Neuronal stem cell (in vitro differentiated cells): Measurements from ENCODE around the gene TYMP.

Source experiments
- DNase-seq: peaks from one replicate; pipeline ENCODE4 v3.0.0-alpha.2; 2013; ENCODE audit warnings: low spot score
- H2AFZ ChIP-seq: one replicate; pipeline ENCODE4 v1.6.1; 2013; ENCODE audit warnings: mild to moderate bottlenecking, low read length, inconsistent platforms
- H2AK5ac ChIP-seq: 2 replicates; pipeline ENCODE4 v1.6.1; 2013; ENCODE audit warnings: low read depth, mild to moderate bottlenecking, inconsistent platforms, low read length, moderate library complexity, mixed read lengths
- H2BK120ac ChIP-seq: 2 replicates; pipeline ENCODE4 v1.6.1; 2013; ENCODE audit warnings: low read depth, mild to moderate bottlenecking, inconsistent platforms, low read length, moderate library complexity, mixed read lengths
- H2BK12ac ChIP-seq: one replicate; pipeline ENCODE4 v1.6.1; 2013; ENCODE audit warnings: low read length, inconsistent platforms
- H2BK15ac ChIP-seq: 2 replicates; pipeline ENCODE4 v1.6.1; 2013; ENCODE audit warnings: mild to moderate bottlenecking, low read length, inconsistent platforms, mixed read lengths
- H2BK5ac ChIP-seq: one replicate; pipeline ENCODE4 v1.6.1; 2013; ENCODE audit warnings: inconsistent platforms, mild to moderate bottlenecking, low read length, moderate library complexity
- H3K14ac ChIP-seq: one replicate; pipeline ENCODE4 v1.6.1; 2013; ENCODE audit warnings: low read length, inconsistent platforms
- H3K18ac ChIP-seq: 2 replicates; pipeline ENCODE4 v1.6.1; 2013; ENCODE audit warnings: low read length, inconsistent platforms
- H3K23ac ChIP-seq: 2 replicates; pipeline ENCODE4 v1.6.1; 2013; ENCODE audit warnings: low read depth, mild to moderate bottlenecking, mixed read lengths, low read length, inconsistent platforms; ENCODE audit not compliant: poor library complexity
- H3K27ac ChIP-seq: replicated peaks from 3 replicates; pipeline ENCODE4 v1.5.1; 2013; ENCODE audit warnings: low read length, inconsistent platforms
- H3K27me3 ChIP-seq, 3 experiments: 2 replicates each; pipeline ENCODE4 v1.6.1; 2013; ENCODE audit warnings: low read length in 3 of 3, mild to moderate bottlenecking in 2 of 3, inconsistent platforms in 1 of 3, low read depth in 1 of 3, mixed read lengths in 1 of 3, moderate library complexity in 1 of 3; ENCODE audit not compliant: control insufficient read depth in 3 of 3, insufficient read depth in 3 of 3
- H3K36me3 ChIP-seq, 2 donors: replicated peaks in 1 of 2; 2 replicates each; pipeline ENCODE4 v1.6.1; 2013; ENCODE audit warnings: low read length in 2 of 2; ENCODE audit not compliant: control insufficient read depth in 2 of 2, insufficient read depth in 2 of 2
- H3K4ac ChIP-seq: 2 replicates; pipeline ENCODE4 v1.6.1; 2013; ENCODE audit warnings: inconsistent platforms, mild to moderate bottlenecking, low read length, moderate library complexity
- H3K4me1 ChIP-seq, 2 donors: 1 replicate in 1 of 2; 2 replicates in 1 of 2; pipeline ENCODE4 v1.6.1; 2013; ENCODE audit warnings: low read length in 2 of 2, low read depth in 1 of 2; ENCODE audit not compliant: control insufficient read depth in 2 of 2, insufficient read depth in 1 of 2
- H3K4me2 ChIP-seq: one replicate; pipeline ENCODE4 v1.6.1; 2013; ENCODE audit warnings: mild to moderate bottlenecking, low read length, inconsistent platforms; ENCODE audit not compliant: insufficient read depth, poor library complexity, severe bottlenecking
- H3K4me3 ChIP-seq, 2 donors: 2 replicates each; pipeline ENCODE4 v1.5.1; 2013; ENCODE audit warnings: low read length in 2 of 2, mild to moderate bottlenecking in 2 of 2, inconsistent platforms in 1 of 2, moderate library complexity in 1 of 2
- H3K79me1 ChIP-seq: one replicate; pipeline ENCODE4 v1.6.1; 2013; ENCODE audit warnings: low read depth, mild to moderate bottlenecking, inconsistent platforms, low read length, moderate library complexity
- H3K9ac ChIP-seq: one replicate; pipeline ENCODE4 v1.6.1; 2013; ENCODE audit warnings: mild to moderate bottlenecking, low read depth, low read length, inconsistent platforms; ENCODE audit not compliant: poor library complexity
- H3K9me3 ChIP-seq, 2 donors: replicated peaks in 1 of 2; 2 replicates each; pipeline versions ENCODE3 to v1.6.1; 2013; ENCODE audit warnings: low read length in 2 of 2, mild to moderate bottlenecking in 2 of 2, inconsistent platforms in 1 of 2, low read depth in 1 of 2, mixed read lengths in 1 of 2, moderate library complexity in 1 of 2; ENCODE audit not compliant: control insufficient read depth in 2 of 2, insufficient read depth in 1 of 2
- H4K8ac ChIP-seq: one replicate; pipeline ENCODE4 v1.6.1; 2013; ENCODE audit warnings: low read depth, mild to moderate bottlenecking, inconsistent platforms, low read length, moderate library complexity
- H4K91ac ChIP-seq: one replicate; pipeline ENCODE4 v1.6.1; 2013; ENCODE audit warnings: low read length, low read depth, mild to moderate bottlenecking, inconsistent platforms; ENCODE audit not compliant: poor library complexity
- WGBS, 2 donors: extraction: QIAGEN DNeasy Blood & Tissue Kit; methylation state at CpG; one replicate each; pipeline ENCODE4 v1.1.7; 2013; ENCODE audit warnings: missing lambda C conversion rate in 2 of 2, mixed read lengths in 1 of 2; ENCODE audit not compliant: insufficient read length in 2 of 2, insufficient replicate concordance in 1 of 2; ENCODE audit errors: extremely low coverage in 2 of 2; 5-methylcytosine and 5-hydroxymethylcytosine counted together

TYMP gene

DNA sequence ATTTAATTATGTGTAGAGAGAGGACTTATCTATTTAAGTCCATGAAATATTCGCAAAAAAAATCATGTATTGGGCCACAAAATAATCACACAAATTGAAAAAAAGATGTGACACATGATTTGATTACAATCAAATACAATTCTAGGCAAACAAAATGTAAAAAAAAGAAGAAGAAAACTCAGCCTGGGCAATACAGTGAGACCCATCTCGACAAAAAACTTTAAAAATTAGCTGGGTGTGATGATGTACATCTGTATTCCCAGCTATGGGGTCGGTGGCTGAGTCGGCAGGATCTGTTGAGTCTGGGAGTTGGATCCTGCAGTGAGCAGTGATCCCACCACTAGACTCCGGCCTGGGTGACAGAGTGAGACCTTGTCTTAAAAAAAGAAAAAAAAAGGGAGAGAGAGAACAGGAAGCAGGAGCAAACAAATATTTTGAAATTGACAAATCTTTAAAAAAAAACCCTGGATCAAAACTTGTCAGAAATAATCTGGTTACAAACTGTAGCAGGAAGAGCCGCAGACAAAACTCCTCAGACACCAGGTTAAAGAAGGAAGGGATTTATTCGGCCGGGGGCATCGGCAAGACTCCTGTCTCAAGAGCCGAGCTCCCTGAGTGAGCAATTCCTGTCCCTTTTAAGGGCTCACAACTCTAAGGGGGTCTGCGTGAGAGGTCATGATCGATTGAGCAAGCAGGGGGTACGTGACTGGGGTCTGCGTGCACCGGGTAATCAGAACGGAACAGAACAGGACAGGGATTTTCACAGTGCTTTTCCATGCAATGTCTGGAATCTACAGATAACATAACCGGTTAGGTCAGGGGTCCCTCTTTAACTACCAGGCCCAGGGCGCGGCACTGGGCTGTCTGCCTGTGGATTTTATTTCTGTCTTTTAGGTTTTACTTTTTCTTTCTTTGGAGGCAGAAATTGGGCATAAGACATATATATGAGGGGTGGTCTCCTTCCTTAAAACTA, 3.3 kb upstream of the TYMP start:
- H3K27ac ChIP-seq: no peak overlapping the region
- no CpG with 5 or more reads among the region's 19 CpGs for WGBS, 2 donors
- DNase-seq: no peak

DNA sequence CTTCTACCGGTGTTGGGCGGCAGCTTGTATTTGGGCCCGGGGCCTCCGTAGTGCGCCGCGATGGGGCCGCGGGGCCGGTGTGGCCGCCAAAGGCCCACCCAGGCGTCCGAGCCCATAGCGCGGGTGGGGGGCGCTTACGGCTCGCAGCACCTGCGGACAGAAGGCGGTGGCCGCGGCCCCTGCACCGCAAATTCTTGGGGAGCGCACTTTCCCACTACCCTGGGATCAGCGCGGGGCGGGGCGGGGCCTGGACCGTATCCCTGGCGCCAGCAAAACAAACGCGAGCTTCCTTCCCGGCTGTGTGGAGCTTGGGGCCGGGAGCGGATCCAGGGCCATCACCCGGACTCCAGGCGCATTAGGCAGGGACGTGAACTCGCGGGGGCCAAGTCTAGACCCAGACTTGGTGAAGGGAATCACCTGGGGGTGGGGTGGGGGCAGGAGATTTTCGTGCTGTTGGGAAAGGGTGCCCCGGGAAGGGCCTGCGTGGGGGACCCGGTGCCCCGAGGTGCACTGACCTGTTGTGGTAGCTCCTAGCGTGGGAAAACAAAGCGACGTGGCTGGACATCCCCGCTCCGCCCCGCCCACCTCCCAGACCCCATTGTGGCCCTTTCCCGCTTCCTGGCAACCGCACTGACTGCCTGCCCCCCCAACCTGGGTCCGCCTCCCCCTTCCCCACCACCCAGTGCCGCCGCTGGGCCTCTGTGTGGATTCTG, 2.3 kb upstream of the TYMP start:
- Histone ChIP-seq H3K79me1 (no peaks in the 10 kb centered on the region), H2AFZ (peak overlapping the region; percentile 96), H3K18ac (peak overlapping the region; percentile 98), H3K4ac (peak overlapping the region; percentile 53), H3K14ac (peak overlapping the region; percentile 21), H3K9me3 (peaks cover 8 to 21% of the 10 kb centered on the region in 2 donors), H3K4me1 (peaks cover 7 to 12% of the 10 kb centered on the region in 2 donors), H4K8ac (peak overlapping the region; percentile 65), H3K36me3 (no peaks in the 10 kb centered on the region), H2AK5ac (peak overlapping the region; percentile 99), H3K4me2 (peak overlapping the region; percentile 89), H2BK12ac (no peak overlapping the region), H3K9ac (peak overlapping the region; percentile 92), H3K27ac (no peak overlapping the region), H3K23ac (peak overlapping the region; percentile 73), H4K91ac (no peak overlapping the region), H2BK120ac (no peak overlapping the region), H3K27me3 (peaks cover 14 to 35% (median 14%) of the 10 kb centered on the region in 3 experiments), H2BK5ac (peak overlapping the region; percentile 82), H2BK15ac (peak overlapping the region; percentile 97), H3K4me3 (peak overlapping the region; percentile 55 to 82)
- WGBS, 2 donors: no CpG with 5 or more reads among the region's 56 CpGs
- no peak for DNase-seq

More for the DNA sequence above, 3.3 kb upstream of the TYMP start:
- H3K14ac ChIP-seq: no peak overlapping the region
- H3K23ac ChIP-seq: no peak overlapping the region
- no peak overlapping the region for H4K8ac ChIP-seq
- peaks cover 8 to 21% of the 10 kb centered on the region in 2 donors for H3K9me3 ChIP-seq
- no peaks in the 10 kb centered on the region for H3K79me1 ChIP-seq
- no peak overlapping the region for H4K91ac ChIP-seq
- no peaks in the 10 kb centered on the region for H3K36me3 ChIP-seq
- H2BK12ac ChIP-seq: no peak overlapping the region
- H3K18ac ChIP-seq: no peak overlapping the region
- H3K4me3 ChIP-seq: peak overlapping the region in 1 of 2 donors; percentile 55
- H3K27me3 ChIP-seq: peaks cover 14 to 35% (median 14%) of the 10 kb centered on the region in 3 experiments
- H2BK120ac ChIP-seq: no peak overlapping the region
- no peak overlapping the region for H2BK5ac ChIP-seq
- peaks cover 7 to 9% of the 10 kb centered on the region in 2 donors for H3K4me1 ChIP-seq
- H2BK15ac ChIP-seq: no peak overlapping the region
- H3K9ac ChIP-seq: no peak overlapping the region
- peak overlapping the region; percentile 96 for H2AFZ ChIP-seq
- H3K4ac ChIP-seq: no peak overlapping the region
- no peak overlapping the region for H2AK5ac ChIP-seq
- no peak overlapping the region for H3K4me2 ChIP-seq

DNA sequence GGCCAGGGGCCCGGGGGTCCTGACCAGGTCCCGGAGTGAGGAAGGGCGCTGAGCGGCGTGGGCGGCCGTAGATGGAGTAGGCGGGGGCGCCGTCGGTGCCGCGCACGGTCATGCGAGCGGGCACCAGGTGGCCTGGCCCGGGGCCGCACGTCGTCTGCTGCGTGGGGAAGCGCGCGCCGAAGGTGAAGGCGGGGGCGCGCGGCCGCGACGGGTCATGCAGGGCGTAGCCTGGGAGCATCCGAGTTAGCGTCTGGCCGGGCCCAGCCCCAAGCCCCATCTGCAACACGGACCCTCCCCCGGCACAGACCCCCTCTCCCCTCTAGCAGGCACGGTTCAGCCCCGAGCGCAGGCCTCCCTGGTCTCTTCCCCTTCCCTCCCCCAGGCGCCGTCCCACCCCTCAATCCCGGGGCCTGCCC, 1.7 kb upstream of the TYMP start:
- Histone ChIP-seq H2BK15ac (peak overlapping the region; percentile 97), H2AFZ (peak overlapping the region; percentile 96), H3K9ac (peak overlapping the region; percentile 84), H3K4me1 (peaks cover 12 to 17% of the 10 kb centered on the region in 2 donors), H2BK120ac (no peak overlapping the region), H3K4me3 (peak overlapping the region; percentile 55 to 82), H3K14ac (peak overlapping the region; percentile 94), H3K79me1 (peaks cover 4% of the 10 kb centered on the region), H3K4me2 (peak overlapping the region; percentile 89), H2AK5ac (peak overlapping the region; percentile 99), H3K9me3 (peaks cover 8 to 21% of the 10 kb centered on the region in 2 donors), H2BK12ac (peak overlapping the region; percentile 84), H3K23ac (peak overlapping the region; percentile 99), H3K27me3 (peaks cover 14 to 35% (median 14%) of the 10 kb centered on the region in 3 experiments), H3K18ac (peak overlapping the region; percentile 98), H4K8ac (peak overlapping the region; percentile 65), H3K4ac (no peak overlapping the region), H2BK5ac (peak overlapping the region; percentile 82), H4K91ac (no peak overlapping the region), H3K36me3 (no peaks in the 10 kb centered on the region), H3K27ac (no peak overlapping the region)
- WGBS, 2 donors: no CpG with 5 or more reads among the region's 44 CpGs
- DNase-seq: no peak
